ENCODE results near the gene TBX4.
"Not testable (repeated sequence)": the region's sequence is repeated elsewhere in the genome, so short reads cannot be mapped to it uniquely, and the experiment has no call there.

TBX4 gene

DNA sequence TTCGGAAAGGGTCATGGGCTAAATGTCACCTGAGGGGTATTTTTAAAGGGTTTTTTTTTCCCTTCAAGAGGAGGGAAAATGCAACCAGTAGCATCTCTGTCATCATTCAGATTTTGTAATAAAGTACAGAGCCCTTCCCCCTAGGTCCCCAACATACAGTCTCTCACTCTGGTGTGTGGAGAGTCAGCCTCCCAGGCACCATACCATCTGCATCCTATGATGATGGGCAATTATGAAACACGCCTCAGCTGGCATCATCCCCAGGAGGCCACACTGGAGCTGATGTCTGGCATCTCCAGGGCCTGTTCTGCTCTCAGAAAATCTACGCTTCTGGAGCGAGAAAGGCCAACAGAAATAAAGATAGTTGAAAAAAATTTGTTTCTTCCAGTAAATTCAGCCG lies 32.0 kb downstream of the TBX4 start:
- DNase-seq (ENCODE audit: low read depth) = no peak

DNA sequence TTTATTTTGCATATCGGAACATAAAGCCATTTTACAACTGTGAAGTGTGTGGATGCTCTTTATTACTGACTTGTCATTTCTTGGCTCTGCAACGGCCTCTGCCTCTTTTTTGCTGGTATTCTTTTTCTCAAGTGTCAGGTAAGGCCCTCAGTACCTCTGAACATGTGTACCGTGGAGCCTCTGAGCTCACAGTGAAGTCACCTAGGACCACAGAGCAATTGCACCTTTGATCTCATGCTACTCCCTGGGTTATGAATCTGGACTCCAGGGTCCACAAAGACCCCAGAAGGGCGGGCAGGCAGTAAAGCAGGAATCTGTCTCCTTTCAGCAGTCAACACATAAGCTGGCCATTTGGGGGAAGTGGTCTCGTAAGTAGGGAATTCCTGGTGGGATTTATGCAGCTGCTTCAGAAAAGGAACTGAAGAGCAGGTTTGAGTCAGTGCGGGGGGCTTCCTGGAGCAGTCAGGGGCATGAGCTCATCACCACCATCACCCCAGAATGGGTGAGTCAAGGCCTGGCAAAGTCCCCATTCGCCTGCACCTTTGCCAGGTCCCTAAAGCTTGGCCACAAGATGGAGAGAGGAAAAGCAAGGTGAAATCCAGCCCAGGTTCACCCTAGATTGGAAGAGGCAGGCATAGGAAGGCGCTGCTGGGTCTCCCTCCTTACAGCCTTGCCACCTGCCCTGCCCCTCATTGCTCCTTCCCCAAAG lies 33.0 kb downstream of the TBX4 start:
- no peak for DNase-seq (ENCODE audit: low read depth)

DNA sequence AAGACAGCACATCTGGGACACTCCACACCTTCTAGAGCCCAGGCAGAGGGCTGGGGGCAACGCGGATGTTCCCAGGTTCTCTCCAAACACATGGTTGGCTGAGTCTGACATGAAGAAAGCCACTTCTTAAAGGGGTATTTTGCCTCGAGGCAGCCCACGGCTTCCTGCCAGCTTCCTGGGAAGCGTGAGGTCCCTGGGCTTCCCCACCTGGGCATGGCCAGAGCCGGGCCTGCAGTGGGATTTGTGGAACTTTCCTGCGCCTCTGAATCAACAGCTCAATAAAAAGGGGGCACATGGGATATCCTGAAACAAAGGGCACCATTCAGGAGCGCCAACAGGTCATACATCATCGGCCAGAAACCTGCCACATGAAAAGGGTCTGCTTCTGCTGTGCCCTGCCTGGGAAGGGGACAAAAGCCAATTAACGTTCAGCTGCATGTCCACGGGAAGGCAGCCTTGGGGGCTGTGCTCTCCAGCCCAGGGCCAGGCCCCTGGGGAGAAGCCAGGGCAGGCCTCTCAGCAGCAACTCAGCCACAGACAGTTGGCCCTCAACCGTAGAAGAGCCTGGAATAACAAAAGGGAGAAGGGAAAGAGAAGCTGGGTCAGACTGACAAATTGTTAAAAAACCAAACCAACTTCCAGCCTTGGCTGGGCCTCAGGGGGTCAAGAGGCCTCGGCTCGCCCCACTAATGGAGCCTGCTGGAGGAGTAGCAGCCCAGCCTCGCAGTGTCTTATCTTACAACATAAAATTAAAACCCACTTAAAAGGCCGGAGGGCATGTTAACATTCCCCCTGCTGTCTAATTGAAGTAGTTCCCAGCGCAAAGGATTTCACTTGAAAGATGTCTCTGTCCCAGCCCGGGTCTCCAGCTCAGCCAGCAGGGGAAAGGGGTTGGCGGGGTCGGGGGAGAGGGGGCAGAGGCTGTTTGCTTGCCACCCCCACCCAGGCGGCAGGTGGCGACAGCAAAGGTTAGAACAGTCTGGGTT lies 34.2 kb downstream of the TBX4 start:
- no peak for DNase-seq (ENCODE audit: low read depth)

DNA sequence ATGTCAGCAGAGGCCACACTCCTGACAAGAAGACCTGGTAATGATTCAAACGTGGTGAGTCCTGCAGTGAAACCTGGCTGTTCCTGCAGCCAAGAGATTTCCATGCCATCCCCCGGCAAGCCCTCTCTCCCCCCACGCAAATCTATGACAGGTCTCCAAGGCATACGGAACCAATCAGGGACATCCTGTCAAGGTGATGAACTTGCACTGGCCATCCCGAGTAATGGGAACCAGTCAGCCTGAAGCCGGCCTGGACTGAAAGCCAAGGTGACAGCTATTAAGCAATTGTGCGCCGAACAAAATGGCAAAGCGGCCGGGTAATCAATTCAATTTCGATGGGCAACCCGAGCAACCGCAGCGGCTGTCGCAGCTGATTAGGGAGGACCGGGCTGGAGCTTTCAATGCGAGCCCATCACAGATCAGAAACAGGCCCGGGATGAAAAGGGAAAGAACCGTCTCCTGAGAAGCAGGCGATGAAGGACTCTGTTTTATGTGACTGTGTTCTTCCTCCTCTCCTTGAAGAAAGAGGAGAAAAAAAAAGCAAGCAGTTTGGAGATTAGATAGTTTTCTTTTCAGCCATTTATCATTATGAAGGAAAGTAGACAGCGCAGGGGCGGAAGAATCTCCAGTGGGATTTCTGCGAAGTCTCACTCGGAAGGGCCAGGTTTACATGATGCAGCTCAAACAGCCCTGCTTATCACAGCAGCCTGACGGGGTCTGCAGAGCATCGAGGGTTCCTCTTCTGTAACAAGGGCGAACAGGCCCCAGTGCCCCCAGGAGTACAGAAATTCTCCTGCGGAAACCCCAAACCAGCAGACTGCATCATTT lies 35.2 kb downstream of the TBX4 start:
- DNase-seq (ENCODE audit: low read depth) = no peak

GRCh38 chr17:61487989-61488595 lies 35.9 kb downstream of the TBX4 start:
- DNase-seq (ENCODE audit: low read depth) = no peak

- DNase-seq (ENCODE audit: low read depth) = no peak
Measured at GRCh38 chr17:61488878-61489718, 36.9 kb downstream of the TBX4 start.

DNA sequence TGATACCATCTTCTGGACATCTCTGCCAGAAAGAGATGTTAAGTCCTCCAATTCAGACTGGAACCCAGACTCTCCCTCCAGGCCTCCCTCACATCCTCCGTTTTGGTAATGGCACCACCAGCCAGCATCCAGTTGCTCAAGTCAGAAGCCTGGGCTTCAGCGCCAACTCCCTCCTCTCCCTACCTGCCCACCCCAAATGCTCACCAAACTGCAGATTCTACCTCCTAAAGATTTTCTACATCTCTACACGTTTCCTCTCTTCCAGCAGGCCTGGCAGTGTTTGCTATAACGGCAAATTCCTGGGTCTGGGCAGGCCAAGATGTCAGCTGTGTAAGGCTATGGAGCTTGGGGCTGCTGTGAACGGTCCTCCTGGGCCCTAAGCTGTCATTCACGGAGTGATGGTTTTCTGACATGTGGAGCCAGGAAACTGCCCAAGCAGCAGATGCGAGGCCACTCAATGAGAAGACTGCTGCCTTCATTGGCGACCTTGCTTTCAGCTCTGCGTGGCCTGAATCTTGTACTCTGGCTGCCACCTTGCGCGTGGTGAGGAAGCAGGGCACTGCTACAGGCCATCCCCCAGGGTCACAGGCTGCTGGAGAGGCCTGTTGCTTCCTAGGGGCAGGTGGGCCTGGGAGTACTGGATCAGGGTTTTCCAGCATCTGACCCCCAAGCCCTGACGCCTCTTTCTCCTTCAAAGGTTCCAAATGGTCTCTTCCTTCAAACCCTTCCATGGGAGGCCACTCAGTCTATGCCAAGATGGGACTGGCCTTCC lies 37.7 kb downstream of the TBX4 start:
- no peak for DNase-seq (ENCODE audit: low read depth)

DNA sequence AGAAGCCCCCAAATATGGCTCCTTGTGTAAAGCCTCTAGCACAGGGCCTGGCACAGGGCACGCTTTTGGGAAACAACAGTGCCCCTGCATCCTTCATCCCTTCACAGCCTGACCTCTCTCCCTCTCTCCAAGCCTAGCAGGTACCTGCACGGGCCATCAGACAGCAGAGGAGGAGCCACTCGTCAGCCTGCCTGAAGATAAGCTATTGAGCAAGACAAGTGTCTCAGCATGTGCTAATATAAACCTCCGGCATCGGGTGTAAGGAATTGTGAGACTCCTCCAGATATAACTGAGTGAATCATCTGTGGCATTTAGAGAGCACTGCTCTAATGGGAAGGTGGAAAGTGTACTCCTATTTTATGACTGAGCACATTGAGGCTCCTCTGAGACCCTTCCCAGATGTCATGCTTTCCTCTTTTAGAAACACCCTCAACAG lies 38.3 kb downstream of the TBX4 start:
- DNase-seq (ENCODE audit: low read depth) = no peak

DNA sequence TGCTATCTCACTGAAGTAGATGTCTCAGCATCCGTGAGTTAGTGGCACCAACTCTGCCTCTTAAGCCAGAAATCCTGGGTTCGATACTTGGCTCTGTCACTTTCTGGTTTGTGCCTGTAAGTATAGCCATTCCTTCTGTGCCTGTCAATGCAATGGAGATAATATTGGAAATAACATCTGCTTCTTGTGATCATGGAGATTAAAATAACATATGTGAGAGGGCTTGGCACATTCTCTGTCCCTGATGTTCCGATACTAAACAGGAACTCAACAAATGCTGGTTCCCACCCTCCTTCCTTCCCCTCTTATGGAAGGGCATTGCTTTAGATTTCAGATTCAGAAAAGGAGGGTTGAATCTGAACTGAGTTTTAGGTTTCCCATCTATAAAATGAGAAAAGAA lies 39.8 kb downstream of the TBX4 start:
- DNase-seq (ENCODE audit: low read depth) = no peak

DNA sequence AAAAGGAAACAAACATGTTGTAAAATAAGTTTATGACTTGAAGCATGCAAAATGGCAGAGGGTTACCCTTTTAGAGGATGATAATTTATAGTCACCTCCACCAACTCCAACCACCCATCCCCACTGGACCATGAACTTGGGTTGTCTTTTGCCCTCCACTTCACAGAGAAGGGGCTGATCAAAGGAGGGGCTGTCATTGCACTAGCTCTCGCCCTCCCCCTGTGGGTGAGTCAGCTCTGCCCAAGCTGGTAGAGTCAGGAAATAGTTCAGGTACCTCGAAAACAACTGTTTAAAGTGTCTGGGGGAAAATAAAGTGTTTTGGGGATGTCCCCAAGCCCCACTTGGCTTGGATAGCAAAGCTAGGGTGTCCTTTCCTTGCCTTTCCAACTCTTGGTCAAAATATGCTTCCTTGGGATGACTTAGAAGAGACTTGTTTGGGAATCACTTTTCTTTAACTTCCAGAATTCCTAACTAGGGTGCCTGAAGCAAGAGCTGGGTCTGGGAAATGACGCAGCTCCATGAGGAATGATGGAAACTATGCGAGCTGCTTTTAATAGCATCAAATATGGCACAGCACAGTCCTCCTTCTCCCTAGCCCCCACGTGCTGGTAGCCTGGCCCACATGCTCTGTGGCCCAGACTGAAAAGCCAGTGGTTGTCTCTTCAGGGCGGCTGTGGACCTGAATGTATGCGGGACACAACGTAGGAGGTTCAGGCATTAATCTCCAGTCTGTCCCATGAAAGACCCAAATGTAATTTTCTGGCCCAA lies 40.7 kb downstream of the TBX4 start:
- DNase-seq (ENCODE audit: low read depth) = no peak

GRCh38 chr17:61493830-61494324 lies 41.7 kb downstream of the TBX4 start:
- not testable (repeated sequence) for DNase-seq (ENCODE audit: low read depth)

GRCh38 chr17:61494325-61495160 lies 42.3 kb downstream of the TBX4 start:
- DNase-seq (ENCODE audit: low read depth) = no peak

DNA sequence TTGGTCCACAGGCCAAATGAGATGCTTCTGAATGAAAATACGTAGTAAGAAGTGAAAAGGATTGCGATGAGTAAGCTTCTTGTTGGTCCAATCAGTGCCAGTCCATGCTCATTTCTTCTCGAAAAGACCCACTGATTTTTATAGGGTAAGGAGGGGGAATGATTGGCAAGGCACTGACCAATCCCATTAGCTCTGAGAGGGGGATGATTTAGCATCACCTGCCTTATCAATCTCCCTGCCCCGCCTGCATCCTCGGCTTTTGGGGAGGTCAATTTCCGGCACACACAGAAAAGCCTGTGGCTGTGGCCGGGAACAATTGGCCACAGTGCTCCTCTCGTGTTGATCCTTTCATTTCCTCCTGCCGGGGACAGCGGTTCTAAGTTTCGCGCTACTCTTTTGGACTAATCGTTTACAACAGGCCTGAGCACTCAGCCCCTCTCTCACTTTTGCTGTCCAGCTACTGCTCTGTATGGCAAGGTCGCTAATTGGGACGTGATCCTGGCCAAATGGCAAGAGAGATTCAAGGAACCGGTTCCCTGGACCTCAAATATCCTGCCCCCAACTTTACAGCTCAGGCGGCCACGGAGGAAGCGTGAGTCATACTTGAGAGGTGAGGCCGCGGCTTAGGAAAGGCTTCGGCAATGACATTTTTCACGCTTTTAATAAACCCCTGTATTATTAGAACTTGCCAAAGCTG lies 43.1 kb downstream of the TBX4 start:
- no peak for DNase-seq (ENCODE audit: low read depth)

DNA sequence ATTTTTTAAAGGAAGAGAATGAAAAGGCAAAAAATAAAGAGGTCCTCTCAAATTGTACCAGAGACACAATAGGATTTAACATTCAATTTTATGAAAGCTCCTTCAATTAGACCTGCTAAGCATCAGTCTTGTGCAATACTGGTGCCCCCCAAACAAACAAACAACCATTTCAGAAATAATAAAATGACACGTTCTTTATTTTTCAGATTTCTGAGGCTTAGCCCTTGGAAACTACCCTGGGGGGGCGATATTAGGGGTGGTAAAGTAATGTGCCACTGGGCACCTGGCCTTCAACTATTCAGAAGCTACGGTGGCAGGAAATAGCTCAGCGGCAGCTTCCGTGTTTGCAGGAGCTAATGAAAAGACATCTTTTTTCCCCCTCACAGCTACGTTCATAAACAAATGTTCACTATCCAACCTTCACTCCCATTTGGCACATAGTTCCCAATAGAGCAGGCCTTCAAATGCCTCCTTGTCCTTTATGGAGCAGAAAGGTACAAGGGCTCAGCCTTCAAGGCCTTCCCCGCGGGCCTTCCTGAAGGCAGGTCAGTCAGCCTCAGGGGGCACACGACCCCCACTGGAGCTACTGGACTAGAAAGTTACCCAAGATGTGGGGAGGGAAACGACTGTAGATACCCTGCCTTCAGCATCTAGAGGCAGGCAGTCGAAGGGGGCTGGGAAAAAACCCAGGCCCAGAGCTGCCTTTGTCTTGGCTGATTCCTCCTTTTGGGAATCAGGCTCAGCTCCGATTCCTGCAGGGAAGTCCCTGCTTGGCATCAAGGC lies 44.1 kb downstream of the TBX4 start:
- DNase-seq (ENCODE audit: low read depth) = no peak

- DNase-seq (ENCODE audit: low read depth) = no peak
Measured at GRCh38 chr17:61496957-61497653, 44.9 kb downstream of the TBX4 start.

Measured in activated T-helper 1 cell treated with Interleukin-2 at 50 U/mL for 16 hours (primary cell).